HG03442 (cell line): ENCODE data around the gene NELFCD.
"Not testable (repeated sequence)": the region's sequence is repeated elsewhere in the genome, so short reads cannot be mapped to it uniquely, and the experiment has no call there.

Experiments
- ATAC-seq: cut with Tn5 transposase; IDR thresholded peaks from one replicate; pipeline ENCODE4 v1.9.1; 2021; ENCODE audit warnings: mild to moderate bottlenecking, moderate library complexity; ENCODE audit not compliant: unreplicated experiment

The NELFCD gene

GRCh38 chr20:58971429-58971828 is 9.6 kb upstream of the NELFCD start:
- ATAC-seq: no peak

- no peak for ATAC-seq
Observed at GRCh38 chr20:58973179-58973578, 7.9 kb upstream of the NELFCD start.

GRCh38 chr20:58973866-58974265 is 7.2 kb upstream of the NELFCD start:
- no peak for ATAC-seq

- ATAC-seq: no peak
Observed at GRCh38 chr20:58975353-58975752, 5.7 kb upstream of the NELFCD start.

- no peak for ATAC-seq
Observed at GRCh38 chr20:58976061-58976730, 4.9 kb upstream of the NELFCD start.

- ATAC-seq: no peak
Observed at GRCh38 chr20:58978351-58979190, 2.5 kb upstream of the NELFCD start.

GRCh38 chr20:58981628-58982364 is 740 bp downstream of the NELFCD start:
- no peak for ATAC-seq

GRCh38 chr20:58982406-58983114 is 1.5 kb downstream of the NELFCD start:
- no peak for ATAC-seq

- not testable (repeated sequence) for ATAC-seq
Observed at GRCh38 chr20:58983115-58983468, 2.0 kb downstream of the NELFCD start.

- no peak for ATAC-seq
Observed at GRCh38 chr20:58984691-58985090, 3.6 kb downstream of the NELFCD start.

- no peak for ATAC-seq
Observed at GRCh38 chr20:58985656-58986055, 4.6 kb downstream of the NELFCD start.

- ATAC-seq: no peak
Observed at GRCh38 chr20:58986286-58986967, 5.4 kb downstream of the NELFCD start.

- no peak for ATAC-seq
Observed at GRCh38 chr20:58986968-58987517, 6.0 kb downstream of the NELFCD start.

- ATAC-seq: no peak
Observed at GRCh38 chr20:58987790-58988564, 6.9 kb downstream of the NELFCD start.

GRCh38 chr20:58988565-58988882 is 7.5 kb downstream of the NELFCD start:
- ATAC-seq: no peak

- ATAC-seq: no peak
Observed at GRCh38 chr20:58989196-58989595, 8.1 kb downstream of the NELFCD start.

GRCh38 chr20:58990651-58991445 is 9.8 kb downstream of the NELFCD start:
- no peak for ATAC-seq

GRCh38 chr20:58991715-58992114 is 10.7 kb downstream of the NELFCD start:
- ATAC-seq: no peak

GRCh38 chr20:58992911-58993310 is 11.9 kb downstream of the NELFCD start:
- no peak for ATAC-seq
